ENCODE measurements around the gene C16orf92. TPM values are rescaled to one million over a fixed set of nuclear protein-coding genes. Genes with fewer than 3 reads are reported as not detected.
"Not testable (repeated sequence)": the region's sequence is repeated elsewhere in the genome, so short reads cannot be mapped to it uniquely, and the experiment has no call there.

Gene C16orf92
- total RNA-seq, 1 donor from 2014 or later = not detected

- DNase-seq (ENCODE audit: low spot score, unreplicated experiment) = no peak
- Mint-ChIP-seq H3K9me3 (ENCODE audit: low read depth) (no peaks in the 10 kb centered on the region), H3K27me3 (peaks cover 73% of the 10 kb centered on the region), H3K4me3 (ENCODE audit: low read depth) (no peak overlapping the region), H3K4me1 (ENCODE audit: low read depth) (no peaks in the 10 kb centered on the region), H3K27ac (no peak overlapping the region), H3K36me3 (ENCODE audit: insufficient read depth) (no peaks in the 10 kb centered on the region)
- TF ChIP-seq CTCF (IDR thresholded peaks at IDR 0.05; ENCODE audit: unreplicated experiment) = no peak
These were observed 8.5 kb downstream of the C16orf92 start for GRCh38 chr16:30031477-30031918.

DNA sequence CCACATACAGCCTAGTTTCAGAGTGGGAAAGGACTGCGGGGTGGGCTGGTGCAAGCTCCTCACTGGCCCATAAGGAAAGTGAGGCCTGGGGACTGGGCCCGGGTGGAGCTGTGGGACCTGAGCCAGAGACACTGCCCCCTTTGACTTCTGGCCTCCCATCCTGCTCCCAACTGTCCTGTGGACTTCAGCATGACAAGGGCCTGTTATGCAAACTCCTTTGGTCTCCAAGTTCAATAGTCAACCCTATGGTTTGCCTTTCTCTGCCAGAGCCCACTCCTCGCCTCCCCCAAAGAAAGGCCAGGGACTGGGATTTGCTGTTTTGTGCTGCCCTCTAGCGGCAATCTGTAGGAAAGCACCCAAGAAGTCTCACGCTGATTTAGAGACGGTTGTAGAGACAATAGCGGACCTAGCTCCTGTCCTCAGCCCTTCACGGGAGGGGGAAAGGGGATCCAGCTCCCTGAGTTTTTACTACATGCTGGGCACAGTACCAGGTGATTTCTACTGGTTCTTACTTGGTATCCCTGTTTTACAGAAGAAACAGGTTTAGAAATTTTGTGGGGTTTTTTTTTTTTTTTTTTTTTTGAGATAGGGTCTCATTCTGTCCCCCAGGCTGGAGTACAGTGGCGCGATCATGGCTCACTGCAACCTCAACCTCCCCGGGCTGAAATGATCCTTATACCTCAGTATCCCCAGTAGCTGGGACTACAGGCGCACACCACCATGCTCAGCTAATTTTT, 9.3 kb downstream of the C16orf92 start:
- Mint-ChIP-seq H3K27ac (no peak overlapping the region), H3K4me3 (ENCODE audit: low read depth) (no peak overlapping the region), H3K36me3 (ENCODE audit: insufficient read depth) (no peaks in the 10 kb centered on the region), H3K4me1 (ENCODE audit: low read depth) (no peaks in the 10 kb centered on the region), H3K9me3 (ENCODE audit: low read depth) (no peaks in the 10 kb centered on the region), H3K27me3 (peaks cover 67% of the 10 kb centered on the region)
- TF ChIP-seq CTCF (IDR thresholded peaks at IDR 0.05; ENCODE audit: unreplicated experiment) = peak; percentile 77
- DNase-seq (ENCODE audit: low spot score, unreplicated experiment) = peak; percentile 48

DNA sequence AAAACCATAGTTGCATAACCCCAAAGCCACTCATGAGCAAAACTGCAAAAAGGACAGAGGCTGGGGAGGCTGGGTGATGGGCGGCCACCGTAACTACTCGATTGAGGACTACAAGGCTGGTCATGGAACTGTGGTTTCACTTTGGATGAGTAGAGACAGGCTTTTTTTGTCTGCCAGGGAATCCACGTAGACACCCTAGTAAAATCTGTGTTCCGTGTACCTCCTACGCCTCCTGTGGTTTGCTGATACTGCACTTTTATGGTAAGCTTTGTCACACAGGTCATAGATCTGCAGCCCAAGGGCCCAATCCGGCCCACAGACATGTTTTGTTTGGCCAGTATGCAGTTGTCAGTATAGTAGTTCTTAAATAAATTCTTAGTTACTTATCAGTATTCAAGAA, 10.3 kb downstream of the C16orf92 start:
- no peaks in the 10 kb centered on the region for H3K9me3 Mint-ChIP-seq (ENCODE audit: low read depth)
- H3K27me3 Mint-ChIP-seq = peaks cover 64% of the 10 kb centered on the region
- TF ChIP-seq CTCF (IDR thresholded peaks at IDR 0.05; ENCODE audit: unreplicated experiment) = no peak
- no peak overlapping the region for H3K27ac Mint-ChIP-seq
- DNase-seq (ENCODE audit: low spot score, unreplicated experiment) = no peak
- peaks cover 1% of the 10 kb centered on the region for H3K4me1 Mint-ChIP-seq (ENCODE audit: low read depth)
- H3K4me3 Mint-ChIP-seq (ENCODE audit: low read depth) = no peak overlapping the region
- H3K36me3 Mint-ChIP-seq (ENCODE audit: insufficient read depth) = no peaks in the 10 kb centered on the region

DNA sequence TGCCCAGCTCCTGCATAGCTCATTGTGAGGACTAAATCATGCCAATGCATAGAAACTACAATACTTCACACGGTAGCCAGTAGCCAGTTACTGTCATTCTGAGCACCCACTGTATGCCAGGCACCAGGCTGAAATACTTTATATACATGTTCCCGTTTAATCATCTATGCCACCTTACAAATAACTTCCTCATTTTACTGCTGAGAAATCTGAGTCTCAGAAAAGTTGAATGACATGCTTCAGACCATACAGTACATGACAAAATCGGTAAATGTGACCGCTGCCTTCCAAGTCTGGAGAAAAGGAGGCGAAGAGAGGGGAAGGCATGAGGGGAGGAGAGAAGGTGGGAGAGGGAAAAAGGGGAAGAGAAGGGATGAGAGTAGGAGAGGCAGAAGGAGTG, 17.2 kb downstream of the C16orf92 start:
- H3K9me3 Mint-ChIP-seq (ENCODE audit: low read depth) = no peaks in the 10 kb centered on the region
- H3K4me3 Mint-ChIP-seq (ENCODE audit: low read depth) = no peak overlapping the region
- H3K36me3 Mint-ChIP-seq (ENCODE audit: insufficient read depth) = no peaks in the 10 kb centered on the region
- no peak for TF ChIP-seq CTCF (IDR thresholded peaks at IDR 0.05; ENCODE audit: unreplicated experiment)
- peaks cover 1% of the 10 kb centered on the region for H3K4me1 Mint-ChIP-seq (ENCODE audit: low read depth)
- no peak for DNase-seq (ENCODE audit: low spot score, unreplicated experiment)
- no peak overlapping the region for H3K27ac Mint-ChIP-seq
- peaks cover 28% of the 10 kb centered on the region for H3K27me3 Mint-ChIP-seq

GRCh38 chr16:30040690-30041089, 17.7 kb downstream of the C16orf92 start:
- H3K27ac Mint-ChIP-seq = not testable (repeated sequence)

GRCh38 chr16:30041841-30042240, 18.8 kb downstream of the C16orf92 start:
- Mint-ChIP-seq H3K27me3 (peaks cover 18% of the 10 kb centered on the region), H3K27ac (no peak overlapping the region), H3K4me1 (ENCODE audit: low read depth) (peaks cover 1% of the 10 kb centered on the region), H3K36me3 (ENCODE audit: insufficient read depth) (no peaks in the 10 kb centered on the region), H3K4me3 (ENCODE audit: low read depth) (no peak overlapping the region), H3K9me3 (ENCODE audit: low read depth) (no peaks in the 10 kb centered on the region)
- no peak for DNase-seq (ENCODE audit: low spot score, unreplicated experiment)
- TF ChIP-seq CTCF (IDR thresholded peaks at IDR 0.05; ENCODE audit: unreplicated experiment) = peak; percentile 49

More at GRCh38 chr16:30040690-30041089, 17.7 kb downstream of the C16orf92 start:
- not testable (repeated sequence) for H3K4me3 Mint-ChIP-seq (ENCODE audit: low read depth); H3K4me1 Mint-ChIP-seq (ENCODE audit: low read depth); DNase-seq (ENCODE audit: low spot score, unreplicated experiment); H3K9me3 Mint-ChIP-seq (ENCODE audit: low read depth); H3K36me3 Mint-ChIP-seq (ENCODE audit: insufficient read depth)
- peaks cover 27% of the 10 kb centered on the region for H3K27me3 Mint-ChIP-seq

All from progenitor cell of endocrine pancreas (in vitro differentiated cells).